Measurements from ENCODE around the gene ENOSF1. TPM values are rescaled to one million over a fixed set of nuclear protein-coding genes. Genes with fewer than 3 reads are reported as not detected.

The ENOSF1 gene
- total and polyA plus RNA-seq, 2 donors (not counting 1 experiment from before 2014, with no cell fraction given): 8.2 to 23.3 TPM

DNA sequence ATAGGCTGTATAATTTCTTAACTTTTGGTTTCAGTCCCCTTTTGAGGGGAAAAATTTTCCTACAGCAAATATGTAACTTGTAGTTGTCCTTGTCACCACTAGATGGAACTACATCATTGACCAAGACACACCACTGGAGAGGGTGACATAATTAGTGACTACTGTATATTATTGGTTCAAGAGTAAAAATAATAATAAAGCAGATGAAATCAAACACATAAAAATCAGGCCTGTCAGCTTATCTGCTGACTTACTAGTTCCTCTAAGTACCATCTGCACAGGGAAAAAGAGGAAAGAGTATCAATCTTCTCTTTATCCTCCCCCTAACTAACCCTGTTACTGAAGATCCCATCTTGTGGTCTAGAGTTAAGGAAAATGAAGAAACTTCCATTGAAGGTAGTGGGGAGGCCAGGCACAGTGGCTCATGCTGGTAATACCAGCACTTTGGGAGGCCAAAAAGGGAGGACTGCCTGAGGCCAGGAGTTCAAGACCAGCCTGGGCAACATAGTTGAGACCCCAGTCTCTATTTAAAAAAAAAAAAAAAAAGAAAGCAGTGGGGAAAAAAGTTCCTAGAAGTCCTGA, 29.6 kb upstream of the ENOSF1 start:
- no peak overlapping the region for H3K27ac ChIP-seq (ENCODE audit: insufficient read depth, low read length)
- no peaks in the 10 kb centered on the region for H4K20me1 ChIP-seq (ENCODE audit: control insufficient read depth, extremely low read depth, insufficient read depth, low read length)
- no peak overlapping the region for H3K9ac ChIP-seq (ENCODE audit: insufficient read depth, low read length)
- TF ChIP-seq CTCF (conservative IDR thresholded peaks at IDR 0.05 in 1 of 2, IDR thresholded peaks at IDR 0.05 in 1 of 2; ENCODE audit: low read depth in 1 of 2, low read length in 2 of 2): peak; percentile 54 to 64
- TF ChIP-seq EZH2 (IDR thresholded peaks at IDR 0.05; ENCODE audit: low read length, missing control alignments): no peak
- no peaks in the 10 kb centered on the region for H3K27me3 ChIP-seq (ENCODE audit: control insufficient read depth, insufficient read depth, low read length)
- H3K4me2 ChIP-seq (ENCODE audit: extremely low read depth, insufficient read depth, low read length): no peak overlapping the region
- no peaks in the 10 kb centered on the region for H3K9me3 ChIP-seq (ENCODE audit: control insufficient read depth, insufficient read depth, low read depth, low read length)
- no peaks in the 10 kb centered on the region for H3K36me3 ChIP-seq (ENCODE audit: control insufficient read depth, insufficient read depth, low read length)
- H3K79me2 ChIP-seq (ENCODE audit: control insufficient read depth, insufficient read depth, low read length): no peaks in the 10 kb centered on the region
- no peak overlapping the region for H3K4me3 ChIP-seq (replicated peaks in 1 of 4; ENCODE audit: control extremely low read depth in 1 of 4, insufficient read depth in 1 of 4, low read depth in 3 of 4, low read length in 4 of 4)
- DNase-seq (ENCODE audit: low read depth in 2 of 2): peak; percentile 47 to 72
- H2AFZ ChIP-seq (ENCODE audit: low read length): no peak overlapping the region
- H3K4me1 ChIP-seq (ENCODE audit: control insufficient read depth, extremely low read depth, insufficient read depth, low read length): no peaks in the 10 kb centered on the region

DNA sequence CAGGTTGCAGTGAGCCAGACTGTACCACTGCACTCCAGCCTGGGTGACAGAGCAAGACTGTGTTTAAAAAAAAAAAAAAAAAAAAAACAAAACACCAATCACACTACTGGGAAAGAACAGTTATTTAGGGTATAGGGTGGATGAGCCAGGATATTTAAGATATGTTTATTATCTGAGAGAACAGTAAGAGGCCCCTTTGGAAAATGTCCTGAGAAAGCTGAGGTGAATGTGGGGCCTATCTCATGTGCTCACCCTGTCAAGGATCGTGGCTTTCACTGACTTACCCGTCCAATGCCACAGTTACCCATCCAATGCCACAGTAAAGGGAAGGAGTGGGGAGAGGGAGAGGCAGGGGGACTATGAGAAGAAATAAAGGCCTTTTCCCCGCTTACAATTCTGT, 19.9 kb upstream of the ENOSF1 start:
- Histone ChIP-seq H3K27ac (ENCODE audit: insufficient read depth, low read length) (no peak overlapping the region), H3K9me3 (ENCODE audit: control insufficient read depth, insufficient read depth, low read depth, low read length) (no peaks in the 10 kb centered on the region), H3K4me2 (ENCODE audit: extremely low read depth, insufficient read depth, low read length) (no peak overlapping the region), H4K20me1 (ENCODE audit: control insufficient read depth, extremely low read depth, insufficient read depth, low read length) (no peaks in the 10 kb centered on the region), H3K4me1 (ENCODE audit: control insufficient read depth, extremely low read depth, insufficient read depth, low read length) (no peaks in the 10 kb centered on the region), H3K4me3 (replicated peaks in 1 of 4; ENCODE audit: control extremely low read depth in 1 of 4, insufficient read depth in 1 of 4, low read depth in 3 of 4, low read length in 4 of 4) (no peak overlapping the region), H3K79me2 (ENCODE audit: control insufficient read depth, insufficient read depth, low read length) (no peaks in the 10 kb centered on the region), H3K9ac (ENCODE audit: insufficient read depth, low read length) (no peak overlapping the region), H3K27me3 (ENCODE audit: control insufficient read depth, insufficient read depth, low read length) (no peaks in the 10 kb centered on the region), H3K36me3 (ENCODE audit: control insufficient read depth, insufficient read depth, low read length) (peaks cover 1% of the 10 kb centered on the region), H2AFZ (ENCODE audit: low read length) (no peak overlapping the region)
- no peak for TF ChIP-seq CTCF (conservative IDR thresholded peaks at IDR 0.05 in 1 of 2, IDR thresholded peaks at IDR 0.05 in 1 of 2; ENCODE audit: low read depth in 1 of 2, low read length in 2 of 2)
- TF ChIP-seq EZH2 (IDR thresholded peaks at IDR 0.05; ENCODE audit: low read length, missing control alignments): no peak
- DNase-seq (ENCODE audit: low read depth in 2 of 2): no peak

GRCh38 chr18:731185-731584, 18.8 kb upstream of the ENOSF1 start:
- Histone ChIP-seq H4K20me1 (ENCODE audit: control insufficient read depth, extremely low read depth, insufficient read depth, low read length) (no peaks in the 10 kb centered on the region), H3K79me2 (ENCODE audit: control insufficient read depth, insufficient read depth, low read length) (no peaks in the 10 kb centered on the region), H3K27me3 (ENCODE audit: control insufficient read depth, insufficient read depth, low read length) (no peaks in the 10 kb centered on the region), H3K36me3 (ENCODE audit: control insufficient read depth, insufficient read depth, low read length) (peaks cover 1% of the 10 kb centered on the region), H3K9ac (ENCODE audit: insufficient read depth, low read length) (no peak overlapping the region), H3K4me3 (replicated peaks in 1 of 4; ENCODE audit: control extremely low read depth in 1 of 4, insufficient read depth in 1 of 4, low read depth in 3 of 4, low read length in 4 of 4) (no peak overlapping the region), H2AFZ (ENCODE audit: low read length) (no peak overlapping the region), H3K4me1 (ENCODE audit: control insufficient read depth, extremely low read depth, insufficient read depth, low read length) (no peaks in the 10 kb centered on the region), H3K9me3 (ENCODE audit: control insufficient read depth, insufficient read depth, low read depth, low read length) (no peaks in the 10 kb centered on the region), H3K4me2 (ENCODE audit: extremely low read depth, insufficient read depth, low read length) (no peak overlapping the region), H3K27ac (ENCODE audit: insufficient read depth, low read length) (no peak overlapping the region)
- DNase-seq (ENCODE audit: low read depth in 2 of 2): no peak
- TF ChIP-seq CTCF (conservative IDR thresholded peaks at IDR 0.05 in 1 of 2, IDR thresholded peaks at IDR 0.05 in 1 of 2; ENCODE audit: low read depth in 1 of 2, low read length in 2 of 2) (no peak), EZH2 (IDR thresholded peaks at IDR 0.05; ENCODE audit: low read length, missing control alignments) (no peak)
